A172 (cell line): Measurements from ENCODE around the gene TPD52L1. TPM values are rescaled to one million over a fixed set of nuclear protein-coding genes. Genes with fewer than 3 reads are reported as not detected.

ENCODE experiments used
- DNase-seq: peaks from one replicate; pipeline ENCODE4 v3.0.0-alpha.2; 2015; ENCODE audit warnings: low spot score
- total RNA-seq: library from RNA; depleted of rRNA; stranded (reverse); fragments of >200 nt; shearing (Covaris generic); gene quantifications from 2 replicates; pipeline ENCODE4 v1.2.3, GENCODE V29; 2014

Gene TPD52L1
- total RNA-seq, 1 experiment from 2014 or later: 2.9 TPM

DNA sequence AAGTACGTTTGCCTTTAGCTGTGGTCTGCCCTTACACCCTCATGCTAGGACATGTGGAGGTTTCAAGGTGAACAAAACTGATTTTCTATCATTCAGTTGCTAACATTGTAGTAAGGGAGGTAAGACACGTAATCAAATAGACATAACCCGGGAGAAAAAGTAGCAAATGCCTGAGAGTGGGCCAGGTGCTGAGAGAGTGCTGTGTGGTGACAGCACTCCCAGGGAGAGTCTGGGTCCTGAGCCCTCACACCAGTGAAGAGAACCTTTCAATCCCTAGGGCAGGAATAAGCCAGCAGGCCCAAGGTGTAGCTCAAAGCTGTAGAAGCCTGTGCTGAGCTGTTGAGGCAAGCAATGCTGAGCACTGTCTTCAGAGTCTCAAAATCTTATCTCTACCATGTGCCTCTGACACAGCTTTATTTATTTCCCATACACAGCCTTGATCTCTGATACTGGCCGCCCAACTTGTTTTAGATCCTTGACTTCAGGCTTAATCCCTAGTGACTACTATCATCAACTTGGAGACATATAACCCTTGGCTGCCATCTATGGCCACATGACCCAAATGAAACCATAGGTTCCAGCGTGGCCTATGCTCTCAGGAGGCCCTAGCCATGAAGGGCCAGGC is 55.2 kb downstream of the TPD52L1 start:
- DNase-seq: no peak

DNA sequence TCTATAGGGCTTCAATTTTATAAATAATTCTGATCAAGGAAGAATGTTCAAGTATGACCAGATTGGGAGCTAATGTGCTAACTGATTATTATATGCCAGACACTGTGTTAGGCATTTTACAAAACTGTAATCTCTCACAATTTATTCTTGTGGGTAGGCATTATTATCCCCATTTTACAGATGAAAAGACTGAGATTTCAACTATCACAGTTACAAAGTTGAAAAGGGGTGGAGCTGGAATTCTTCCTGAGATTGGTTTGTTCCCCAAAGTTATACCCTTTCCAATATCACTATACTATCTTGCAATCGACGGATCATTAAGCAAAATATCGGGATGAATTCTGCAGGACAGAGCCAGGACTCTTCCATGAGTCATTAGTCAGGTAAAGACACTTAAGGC is 57.1 kb downstream of the TPD52L1 start:
- DNase-seq: no peak

DNA sequence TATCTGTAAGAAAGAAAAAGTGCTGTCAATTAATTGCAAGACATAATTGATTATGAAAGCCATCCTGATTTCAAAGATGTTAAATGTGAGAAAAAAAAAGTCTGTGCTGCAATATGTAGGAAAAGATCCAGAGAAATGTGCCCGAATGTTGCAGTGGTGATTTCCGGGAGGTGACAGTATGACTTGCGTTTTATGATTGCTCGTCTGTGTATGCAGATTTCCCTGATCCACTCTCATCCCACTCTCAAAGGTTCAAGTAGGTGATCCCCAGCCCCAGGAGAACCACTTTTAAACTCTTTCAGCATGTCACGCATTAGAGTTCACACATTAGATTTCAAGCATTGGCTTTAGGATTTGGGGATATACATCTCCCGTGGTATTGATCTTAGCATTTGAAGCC is 57.8 kb downstream of the TPD52L1 start:
- DNase-seq: no peak

DNA sequence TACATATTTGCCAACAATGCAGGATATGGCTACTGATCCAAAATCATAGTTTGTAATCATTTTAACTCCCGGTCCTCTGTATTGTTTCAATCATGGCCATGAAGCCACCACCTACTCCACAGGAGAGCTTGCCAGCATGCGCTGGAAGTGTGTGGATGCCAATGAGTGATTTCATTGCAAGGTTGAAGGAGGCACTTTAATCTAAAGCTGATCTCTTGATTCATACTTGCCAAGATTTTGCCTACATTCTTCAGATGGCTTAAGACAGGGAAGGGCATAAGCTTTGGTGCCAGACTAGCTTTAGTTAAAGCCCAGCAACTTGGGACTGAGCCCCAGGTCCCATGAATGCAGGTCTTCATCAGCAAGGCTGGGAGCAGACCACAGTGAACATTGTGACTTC is 58.8 kb downstream of the TPD52L1 start:
- DNase-seq: no peak

DNA sequence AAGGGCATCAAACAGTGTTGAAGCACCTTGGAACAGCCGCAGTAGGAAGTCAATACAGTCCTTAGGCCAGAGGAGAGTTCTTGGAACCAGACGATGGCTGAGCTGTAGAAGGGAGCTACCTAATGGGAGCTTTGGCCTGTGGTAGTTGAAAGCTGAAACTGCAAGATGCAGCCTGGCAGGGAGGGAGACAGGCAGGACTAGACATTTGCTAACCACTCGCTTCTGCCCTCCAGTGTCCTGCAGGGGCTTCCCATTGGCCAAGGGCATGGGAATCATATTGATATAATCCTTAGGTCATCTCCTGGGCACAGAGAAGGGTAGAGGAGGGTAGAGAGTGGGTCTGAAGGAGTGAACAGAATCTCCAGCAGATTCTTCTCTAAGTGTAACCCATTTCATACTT is 60.4 kb downstream of the TPD52L1 start:
- no peak for DNase-seq

DNA sequence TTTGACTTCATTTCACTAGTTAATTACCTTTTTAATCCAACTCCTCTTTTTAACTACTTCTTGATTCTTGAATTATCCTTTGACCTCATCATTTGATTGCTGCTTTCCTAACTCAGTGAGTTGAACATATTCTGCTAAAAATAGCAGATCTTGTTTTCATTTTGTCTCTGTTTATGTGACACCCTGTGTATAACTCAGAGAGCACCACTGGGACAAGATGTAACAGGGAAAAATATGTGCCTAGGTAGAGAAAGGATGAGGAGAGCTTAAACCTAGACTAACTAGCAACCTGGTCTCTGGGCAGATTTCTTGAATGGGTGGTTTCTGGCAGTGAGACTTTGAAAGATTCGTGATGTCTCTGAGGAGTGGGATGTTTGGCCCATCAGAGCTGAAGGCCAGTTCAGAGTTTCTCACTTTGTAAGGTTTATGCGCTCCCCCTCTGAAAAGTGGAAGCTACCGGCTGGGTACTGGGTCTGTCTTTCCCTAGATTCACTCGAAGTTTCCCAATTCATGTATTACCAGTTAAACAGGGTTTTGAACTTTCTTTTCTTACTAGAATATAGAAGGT is 61.8 kb downstream of the TPD52L1 start:
- DNase-seq: no peak

DNA sequence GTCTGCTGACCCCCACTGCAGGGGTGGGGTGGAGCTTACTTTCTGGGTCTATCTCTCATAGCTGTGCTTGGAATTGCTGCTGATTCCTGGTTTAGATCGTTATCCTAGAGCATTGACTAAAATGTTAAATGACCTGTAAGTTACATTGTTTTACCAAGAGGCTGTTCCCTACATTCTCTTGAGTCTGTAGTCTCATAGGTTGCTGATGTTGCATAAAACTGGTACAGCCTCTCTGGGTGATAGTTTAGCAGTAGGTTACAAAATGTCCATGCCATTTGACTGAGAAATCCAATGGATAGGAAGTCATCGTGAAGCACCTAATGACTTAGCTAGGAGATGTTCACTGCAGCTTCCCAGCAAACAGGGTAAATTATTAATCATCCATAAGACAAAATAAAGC is 62.4 kb downstream of the TPD52L1 start:
- DNase-seq: no peak

DNA sequence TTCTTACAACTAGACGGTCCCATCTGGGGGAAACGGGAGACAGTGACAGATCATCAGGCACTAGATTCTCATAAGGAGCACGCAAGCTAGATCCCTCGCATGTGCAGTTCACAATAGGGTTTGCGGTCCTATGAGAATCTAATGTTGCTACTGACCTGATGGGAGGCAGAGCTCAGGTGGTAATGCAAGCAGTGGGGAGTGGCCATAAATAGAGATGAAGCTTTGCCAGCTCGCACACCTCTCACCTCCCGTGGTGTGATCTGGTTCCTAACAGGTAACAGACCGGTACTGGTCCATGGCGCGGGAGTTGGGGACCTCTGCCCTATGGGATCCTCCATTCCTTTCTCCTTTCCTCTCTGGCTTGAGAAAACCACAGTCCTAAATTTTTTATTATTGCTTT is 63.8 kb downstream of the TPD52L1 start:
- DNase-seq: no peak

DNA sequence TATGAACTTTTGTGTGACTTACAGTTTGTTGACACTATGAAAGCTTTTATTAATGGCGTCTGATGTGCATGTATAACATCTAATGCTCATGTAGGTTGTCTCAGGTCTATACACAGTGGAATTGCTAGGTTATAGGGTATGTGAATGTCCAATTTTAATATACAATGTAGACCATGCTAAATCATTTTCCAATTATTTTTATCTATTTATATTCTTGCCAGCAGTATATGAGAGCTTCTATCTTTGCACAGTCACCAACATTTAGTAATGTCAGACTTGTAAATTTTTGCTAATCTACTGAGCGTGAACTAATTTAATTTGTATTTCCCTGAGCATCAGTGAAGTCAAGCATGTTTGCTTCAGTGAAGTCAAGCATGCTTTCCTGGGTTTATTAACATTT is 64.4 kb downstream of the TPD52L1 start:
- DNase-seq: no peak

DNA sequence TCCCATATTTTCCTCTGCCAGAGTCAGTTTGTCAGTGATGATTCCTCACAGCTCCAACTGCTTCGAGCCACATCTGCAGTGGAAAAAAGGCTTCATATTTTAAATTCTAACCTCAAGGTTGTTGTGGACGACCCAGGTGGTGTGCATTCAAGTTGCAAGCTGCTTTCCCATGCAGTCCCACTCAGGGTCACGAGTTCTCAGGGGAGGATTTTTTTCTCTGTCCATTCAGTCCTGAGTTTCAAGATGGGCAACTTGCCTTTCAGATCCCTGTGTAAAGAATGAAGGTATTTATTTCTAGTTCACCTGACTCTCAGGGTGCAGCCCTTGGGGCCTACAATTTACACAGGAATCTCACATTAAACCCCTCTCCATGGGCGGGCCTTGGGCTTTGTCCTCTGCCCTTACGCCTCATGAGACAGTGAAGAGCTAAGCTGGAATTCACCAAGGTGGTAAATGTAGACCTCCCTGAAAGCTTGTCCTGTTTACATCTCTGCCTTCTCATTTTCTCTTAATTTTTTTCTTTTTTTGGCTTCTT is 65.9 kb downstream of the TPD52L1 start:
- no peak for DNase-seq

DNA sequence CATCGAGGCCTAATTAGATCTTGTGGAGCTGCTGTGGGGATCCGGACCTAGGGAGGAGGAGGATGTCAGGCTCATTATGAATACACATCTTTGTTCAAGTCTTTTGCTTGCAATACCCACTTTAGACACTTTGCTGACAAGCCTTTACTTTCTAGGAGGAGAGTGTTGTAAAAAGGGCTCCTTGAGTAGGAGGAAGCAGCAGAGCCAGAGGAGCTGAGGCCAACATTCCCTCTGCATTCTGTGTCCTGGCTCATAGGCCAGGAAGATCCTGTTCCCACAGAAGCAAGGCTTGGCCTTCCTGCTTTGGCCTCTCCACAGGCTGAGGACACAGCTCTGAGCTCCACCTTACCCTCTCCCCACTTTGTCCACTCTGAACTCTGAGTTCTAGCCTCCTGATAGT is 67.1 kb downstream of the TPD52L1 start:
- DNase-seq: no peak

DNA sequence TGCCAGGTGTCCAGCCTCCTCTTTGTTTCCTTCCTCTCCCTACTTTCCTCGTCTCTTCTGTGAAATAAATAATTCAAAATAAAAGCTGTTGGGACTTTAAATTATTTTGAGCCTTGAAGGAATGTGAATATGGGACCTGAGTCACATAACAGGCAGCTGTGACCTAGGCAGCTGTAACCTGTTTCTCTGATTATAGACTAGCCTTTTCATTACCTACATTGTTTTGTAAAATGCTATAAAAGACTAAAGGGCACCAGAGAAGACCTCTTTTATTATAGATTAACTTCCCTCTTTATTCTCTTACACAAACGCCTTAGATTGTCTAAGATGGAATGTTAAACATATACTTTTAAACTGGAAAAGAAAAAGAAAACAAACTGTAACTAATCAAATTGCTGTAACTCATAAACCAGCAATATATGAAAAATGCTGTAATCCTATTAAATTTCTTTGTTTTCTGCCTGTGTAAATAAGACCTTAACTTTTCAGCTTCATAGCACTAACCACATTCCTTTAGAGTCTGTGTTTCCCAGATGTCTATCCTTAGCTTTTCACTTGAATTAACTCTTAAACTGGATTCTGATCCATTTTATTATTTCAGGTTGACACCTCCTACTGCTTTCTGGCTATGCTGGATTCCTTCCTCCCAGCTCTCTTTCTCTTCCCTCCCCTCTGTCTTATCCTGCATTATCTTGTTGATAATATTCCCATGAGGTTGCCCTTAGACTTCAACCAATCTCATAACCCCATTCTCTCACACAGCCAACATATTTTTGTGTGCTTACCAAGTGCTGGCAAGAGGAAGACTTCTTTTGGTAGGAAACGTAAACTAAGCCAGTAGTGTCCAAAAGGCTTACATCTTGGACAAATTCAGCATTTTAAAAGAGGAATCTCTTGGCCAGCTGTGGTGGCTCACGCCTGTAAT is 69.2 kb downstream of the TPD52L1 start:
- no peak for DNase-seq

DNA sequence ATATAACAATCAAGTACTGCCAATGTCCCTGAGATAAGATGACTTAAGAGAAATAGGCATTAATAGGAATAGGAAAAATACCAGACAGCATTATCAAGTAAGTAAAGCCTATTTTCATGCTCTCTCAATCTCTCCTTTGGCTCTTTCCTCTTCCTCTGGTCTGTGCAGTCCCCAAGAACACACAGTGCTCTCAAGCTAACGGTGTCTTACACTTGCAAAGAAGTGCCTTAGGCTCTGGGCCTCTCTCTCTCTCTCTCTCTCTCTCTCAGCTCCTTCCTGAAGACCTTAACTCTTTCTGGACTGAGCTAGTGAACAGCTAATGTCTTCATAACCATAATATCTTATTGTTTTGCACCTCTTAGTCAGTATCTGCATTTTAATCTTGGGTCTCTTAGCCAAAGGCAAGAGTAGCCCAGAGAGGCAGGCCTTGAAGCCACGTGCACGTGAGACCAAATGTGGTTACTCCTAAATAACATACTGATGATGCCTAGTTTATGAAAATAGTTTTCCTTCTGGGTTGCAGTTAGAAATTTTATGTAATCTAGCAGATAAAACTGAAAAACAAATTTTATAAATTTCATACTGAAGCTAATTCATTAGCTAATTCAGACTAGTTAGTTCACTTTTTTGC is 70.8 kb downstream of the TPD52L1 start:
- DNase-seq: no peak

DNA sequence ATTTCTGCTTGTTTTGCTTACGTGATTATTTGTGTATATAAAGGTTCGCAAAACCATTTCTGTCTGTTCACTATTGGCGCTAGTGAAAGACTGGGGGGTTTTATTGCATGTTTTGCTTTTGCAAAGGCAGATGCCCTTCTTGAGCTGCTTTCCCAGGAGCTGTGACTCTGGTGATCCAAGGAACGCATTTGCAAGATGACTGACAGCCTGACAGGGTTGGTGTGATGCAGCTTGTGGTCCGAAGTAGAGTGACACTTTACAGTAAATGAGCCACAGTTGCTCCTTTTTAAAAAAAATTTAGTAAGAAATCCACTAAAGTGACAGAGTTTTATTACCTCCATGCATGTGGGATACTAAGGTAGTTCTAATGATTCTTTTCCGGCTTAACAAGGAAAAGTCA is 73.7 kb downstream of the TPD52L1 start:
- no peak for DNase-seq

DNA sequence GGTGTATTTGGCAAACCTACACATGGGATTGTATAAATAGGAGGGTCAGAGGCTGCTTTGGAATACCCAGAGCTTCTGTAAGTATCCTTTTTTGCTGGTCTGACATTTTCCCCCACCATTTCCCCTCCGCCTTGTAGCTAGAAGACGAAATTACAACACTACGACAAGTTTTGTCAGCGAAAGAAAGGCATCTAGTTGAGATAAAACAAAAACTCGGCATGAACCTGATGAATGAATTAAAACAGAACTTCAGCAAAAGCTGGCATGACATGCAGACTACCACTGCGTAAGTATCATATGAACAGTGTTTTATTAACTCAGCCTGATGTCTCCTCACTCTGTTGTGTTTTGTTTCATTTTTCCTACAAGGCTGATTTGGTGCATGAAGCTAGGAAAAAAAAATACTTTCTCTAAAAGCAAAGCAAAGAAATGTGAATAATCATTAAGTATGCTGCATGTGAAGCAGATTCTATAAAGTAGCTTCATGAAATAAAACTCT is 75.5 kb downstream of the TPD52L1 start:
- DNase-seq: no peak

DNA sequence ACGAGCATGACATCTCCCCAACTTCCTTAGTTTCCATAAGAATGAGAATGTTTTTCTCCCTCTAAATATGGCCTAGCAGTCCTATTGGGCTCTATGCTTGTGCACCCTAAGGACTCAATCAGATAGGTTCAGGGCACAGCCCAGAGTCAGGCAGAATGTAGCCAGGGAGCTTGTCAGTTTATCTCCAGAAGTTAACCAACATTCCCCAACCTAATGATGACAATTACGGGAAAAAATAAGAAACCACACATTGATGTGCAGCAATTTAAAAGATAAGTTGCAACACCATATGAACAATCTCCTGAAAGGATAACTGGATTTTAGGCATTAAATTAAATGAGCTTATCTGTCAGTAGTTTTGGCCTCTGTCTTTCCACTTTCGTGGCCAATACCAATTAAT is 77.1 kb downstream of the TPD52L1 start:
- DNase-seq: no peak

DNA sequence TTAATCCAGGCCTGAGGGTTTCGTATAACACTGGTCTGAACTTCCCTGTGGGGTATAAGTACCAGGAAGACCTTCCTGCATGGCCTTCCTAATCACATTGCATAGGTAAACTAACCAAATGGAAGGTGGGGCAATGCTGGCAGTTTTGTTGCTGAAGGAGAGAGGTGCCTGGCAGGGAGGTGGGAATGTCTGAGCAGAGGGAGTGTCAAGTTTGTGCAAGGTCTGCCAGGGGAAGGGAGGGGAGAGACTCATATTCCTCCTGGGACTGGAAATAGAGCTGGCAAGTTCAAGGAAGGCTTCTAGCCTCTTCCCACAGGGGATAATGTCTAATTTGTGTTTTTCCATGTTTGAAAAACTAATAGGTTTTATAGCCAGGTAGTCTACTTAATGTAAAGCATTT is 77.6 kb downstream of the TPD52L1 start:
- no peak for DNase-seq

DNA sequence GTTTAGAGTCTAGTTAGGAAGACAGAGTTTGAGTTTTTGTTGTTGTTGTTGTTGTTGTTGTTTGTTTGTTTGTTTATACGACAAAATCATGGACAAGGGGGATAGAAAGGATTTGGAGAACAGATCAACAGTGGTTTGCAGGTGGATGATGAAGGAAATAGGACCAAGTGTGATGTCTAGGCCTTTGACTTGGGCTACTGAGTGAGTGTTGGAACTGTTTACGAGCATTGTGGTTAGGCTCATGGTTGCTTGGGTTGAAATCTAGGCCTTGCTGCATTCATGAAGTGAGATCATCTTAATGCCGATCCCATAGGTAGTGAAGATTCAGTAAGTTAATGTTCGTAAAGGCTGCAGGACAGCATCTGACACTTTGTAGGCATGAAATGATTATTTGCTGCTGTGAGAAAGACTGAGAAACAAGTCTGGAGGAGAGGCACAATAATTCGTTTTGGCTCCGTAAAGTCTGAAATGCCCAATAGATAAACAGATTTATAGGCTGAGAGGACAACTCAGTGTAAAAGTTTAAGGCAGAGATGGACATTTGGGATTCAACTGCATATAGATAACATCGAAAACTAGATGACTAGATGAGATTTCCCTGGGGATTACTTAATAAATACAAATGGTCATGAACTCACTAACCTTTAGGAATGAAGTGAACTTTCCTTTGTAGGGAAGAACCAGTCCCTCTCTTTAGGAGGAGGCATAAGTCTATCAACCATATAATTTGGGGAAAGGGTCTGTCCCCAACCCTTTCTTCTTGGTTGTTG is 78.2 kb downstream of the TPD52L1 start:
- DNase-seq: no peak

DNA sequence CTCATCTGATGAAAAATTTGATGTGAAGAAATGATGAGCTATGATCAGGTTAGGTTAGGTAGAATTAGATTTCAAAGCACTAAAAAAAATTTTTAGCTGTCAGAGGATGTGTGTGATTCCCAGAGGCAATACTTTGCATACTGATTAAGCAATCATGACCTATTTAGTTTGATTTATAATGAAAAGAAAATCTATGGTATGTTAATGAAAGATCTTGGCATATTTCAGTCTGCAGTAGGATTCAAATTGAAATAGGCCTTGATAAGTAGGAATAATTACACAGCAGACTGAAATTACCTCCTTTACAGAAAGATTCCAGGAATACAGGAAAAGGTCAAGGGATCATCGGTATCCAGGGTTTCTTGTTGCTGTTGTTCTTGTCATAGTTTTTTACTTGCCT is 78.9 kb downstream of the TPD52L1 start:
- DNase-seq: no peak

DNA sequence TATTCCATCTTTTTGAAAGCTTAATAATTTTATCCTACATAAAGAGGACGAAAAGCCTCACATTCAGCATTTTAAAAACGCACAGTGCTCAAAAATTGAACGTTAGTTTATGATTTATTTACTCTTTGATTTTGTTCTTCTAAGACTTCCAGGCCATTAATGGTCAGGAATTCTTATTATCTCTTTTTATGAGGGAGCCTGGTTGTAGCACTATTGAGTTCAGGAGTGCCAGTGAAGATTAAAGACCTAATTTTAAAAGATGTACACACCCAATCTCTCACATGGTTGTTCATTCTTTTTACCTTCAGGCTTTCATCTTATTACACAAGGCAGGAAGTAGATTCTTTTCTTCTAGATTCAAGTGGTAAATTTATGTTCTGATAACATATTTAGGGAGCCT is 79.6 kb downstream of the TPD52L1 start:
- DNase-seq: peak; percentile 3
